Adrenal gland (tissue), 5 donors: Measurements from ENCODE around the gene SLAMF8.

Source experiments
- CTCF ChIP-seq, 6 experiments: fragments of 450-650 bp in 4 of 6; fragments of 200-600 bp in 2 of 6; sonication (generic) in 1 of 6; IDR thresholded peaks; 1 replicate in 5 of 6; 2 replicates in 1 of 6; pipeline versions ENCODE4 v1.5.1 to v1.8.0; 2016 to 2021; ENCODE audit warnings: antibody characterized with exemption in 6 of 6, mild to moderate bottlenecking in 2 of 6, moderate library complexity in 1 of 6
- POLR2A ChIP-seq, 2 donors: fragments of 450-650 bp; IDR thresholded peaks; one replicate each; pipeline ENCODE4 v1.6.1; 2017; ENCODE audit warnings: antibody characterized with exemption in 2 of 2, mild to moderate bottlenecking in 2 of 2, moderate library complexity in 1 of 2
- donor health status: DM: no; HTN: no; CAD: no.

DNA sequence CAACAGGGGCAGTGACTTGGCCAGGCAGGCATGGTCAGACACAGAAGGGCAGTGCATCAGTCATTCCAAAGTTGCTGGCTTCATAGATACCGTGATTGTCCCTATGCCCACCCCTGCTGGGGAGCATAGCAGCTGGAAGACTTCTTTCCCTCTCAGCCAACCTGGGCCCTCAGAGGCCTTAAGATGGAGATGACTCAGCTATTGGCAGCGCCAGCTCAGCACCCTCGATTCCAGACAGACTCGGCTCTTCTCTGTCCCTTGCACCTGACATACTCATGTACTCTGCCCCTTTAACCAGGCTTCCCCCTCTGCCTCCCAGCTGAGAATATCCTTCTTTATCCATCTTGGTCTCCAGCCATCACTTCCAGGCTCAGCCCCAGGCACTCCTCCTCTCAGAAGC is 16.8 kb downstream of the SLAMF8 start:
- no peak for TF ChIP-seq CTCF (IDR thresholded peaks at IDR 0.05)
- TF ChIP-seq POLR2A (IDR thresholded peaks at IDR 0.05) = no peak
